ENCODE data around the gene S1PR2.

- no peak for TF ChIP-seq CTCF (IDR thresholded peaks at IDR 0.05)
- no peak for TF ChIP-seq POLR2A (IDR thresholded peaks at IDR 0.05)
- TF ChIP-seq EP300 (IDR thresholded peaks at IDR 0.05) = no peak
These were observed 57.6 kb downstream of the S1PR2 start for GRCh38 chr19:10173527-10173926.

Measured in ovary (tissue), 3 donors.